GM18909 (cell line): ENCODE results near the gene ACTL8.
"Not testable (repeated sequence)": the region's sequence is repeated elsewhere in the genome, so short reads cannot be mapped to it uniquely, and the experiment has no call there.

ENCODE experiments used
- ATAC-seq: cut with Tn5 transposase; IDR thresholded peaks from one replicate; pipeline ENCODE4 v1.9.1; 2021; ENCODE audit warnings: mild to moderate bottlenecking; ENCODE audit not compliant: unreplicated experiment, poor library complexity

Gene ACTL8

GRCh38 chr1:17733661-17734060, 21.5 kb upstream of the ACTL8 start:
- ATAC-seq, result no peak

GRCh38 chr1:17734609-17735008, 20.5 kb upstream of the ACTL8 start:
- no peak for ATAC-seq

- no peak for ATAC-seq
Measured at GRCh38 chr1:17735348-17735747, 19.8 kb upstream of the ACTL8 start.

- no peak for ATAC-seq
Measured at GRCh38 chr1:17735793-17736192, 19.3 kb upstream of the ACTL8 start.

- ATAC-seq, result no peak
Measured at GRCh38 chr1:17736625-17737024, 18.5 kb upstream of the ACTL8 start.

GRCh38 chr1:17739050-17739449, 16.1 kb upstream of the ACTL8 start:
- no peak for ATAC-seq

GRCh38 chr1:17741052-17741451, 14.1 kb upstream of the ACTL8 start:
- no peak for ATAC-seq

GRCh38 chr1:17742583-17742982, 12.6 kb upstream of the ACTL8 start:
- no peak for ATAC-seq

GRCh38 chr1:17743008-17743647, 12.0 kb upstream of the ACTL8 start:
- ATAC-seq, result no peak

GRCh38 chr1:17743925-17744324, 11.2 kb upstream of the ACTL8 start:
- no peak for ATAC-seq

GRCh38 chr1:17744666-17745478, 10.3 kb upstream of the ACTL8 start:
- ATAC-seq, result no peak

- ATAC-seq, result no peak
Measured at GRCh38 chr1:17745479-17745955, 9.6 kb upstream of the ACTL8 start.

- not testable (repeated sequence) for ATAC-seq
Measured at GRCh38 chr1:17746281-17746680, 8.9 kb upstream of the ACTL8 start.

GRCh38 chr1:17746920-17747319, 8.2 kb upstream of the ACTL8 start:
- ATAC-seq, result no peak

GRCh38 chr1:17750333-17750732, 4.8 kb upstream of the ACTL8 start:
- ATAC-seq, result no peak

GRCh38 chr1:17752356-17752755, 2.8 kb upstream of the ACTL8 start:
- no peak for ATAC-seq

GRCh38 chr1:17757426-17757825, 2.3 kb downstream of the ACTL8 start:
- ATAC-seq, result no peak

- no peak for ATAC-seq
Measured at GRCh38 chr1:17759114-17759513, 4.0 kb downstream of the ACTL8 start.

- no peak for ATAC-seq
Measured at GRCh38 chr1:17762313-17762712, 7.2 kb downstream of the ACTL8 start.

GRCh38 chr1:17763417-17763816, 8.3 kb downstream of the ACTL8 start:
- no peak for ATAC-seq

GRCh38 chr1:17763995-17764394, 8.9 kb downstream of the ACTL8 start:
- ATAC-seq, result no peak

- no peak for ATAC-seq
Measured at GRCh38 chr1:17764591-17764990, 9.5 kb downstream of the ACTL8 start.
